ENCODE data around the gene CLIC2.
"Not testable (repeated sequence)": the region's sequence is repeated elsewhere in the genome, so short reads cannot be mapped to it uniquely, and the experiment has no call there.

The CLIC2 gene

GRCh38 chrX:155334486-155335336 lies at the start of gene CLIC2:
TSS of gene CLIC2 (minus strand) at chrX:155334614. CDS start at chrX:155334427, 187 bp downstream.
- in situ Hi-C loops (cut with MboI; ENCODE audit: low sequenced_read_pairs), result no loop called here

- in situ Hi-C loops (cut with MboI; ENCODE audit: low sequenced_read_pairs), result not testable (repeated sequence)
These were observed 48.1 kb upstream of the CLIC2 start for GRCh38 chrX:155382529-155382967.

- in situ Hi-C loops (cut with MboI; ENCODE audit: low sequenced_read_pairs), result not testable (repeated sequence)
These were observed 47.6 kb upstream of the CLIC2 start, which contains the start of gene F8A2 for GRCh38 chrX:155381843-155382528. TSS of gene F8A2 (plus strand) at chrX:155382095. CDS start at chrX:155382115, 20 bp downstream.

DNA sequence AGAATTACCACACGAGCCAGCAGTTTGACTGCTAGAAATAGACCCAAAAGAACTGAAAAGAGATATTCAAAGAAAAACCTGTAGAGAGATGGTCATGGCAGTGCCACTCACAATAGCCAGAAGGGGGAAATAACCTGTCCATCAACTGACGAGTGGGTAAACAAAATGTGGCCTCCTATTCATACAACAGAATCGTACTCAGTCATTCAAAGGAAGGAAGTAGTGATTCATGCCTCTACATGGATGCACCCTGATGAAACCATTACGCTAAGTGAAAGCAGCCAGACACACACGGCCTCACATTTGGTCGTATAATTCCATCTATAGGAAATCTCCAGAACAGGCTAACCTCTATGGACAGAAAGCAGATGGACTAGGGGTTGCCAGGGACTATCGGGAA lies 45.4 kb upstream of the CLIC2 start:
- in situ Hi-C loops (cut with MboI; ENCODE audit: low sequenced_read_pairs), result not testable (repeated sequence)

DNA sequence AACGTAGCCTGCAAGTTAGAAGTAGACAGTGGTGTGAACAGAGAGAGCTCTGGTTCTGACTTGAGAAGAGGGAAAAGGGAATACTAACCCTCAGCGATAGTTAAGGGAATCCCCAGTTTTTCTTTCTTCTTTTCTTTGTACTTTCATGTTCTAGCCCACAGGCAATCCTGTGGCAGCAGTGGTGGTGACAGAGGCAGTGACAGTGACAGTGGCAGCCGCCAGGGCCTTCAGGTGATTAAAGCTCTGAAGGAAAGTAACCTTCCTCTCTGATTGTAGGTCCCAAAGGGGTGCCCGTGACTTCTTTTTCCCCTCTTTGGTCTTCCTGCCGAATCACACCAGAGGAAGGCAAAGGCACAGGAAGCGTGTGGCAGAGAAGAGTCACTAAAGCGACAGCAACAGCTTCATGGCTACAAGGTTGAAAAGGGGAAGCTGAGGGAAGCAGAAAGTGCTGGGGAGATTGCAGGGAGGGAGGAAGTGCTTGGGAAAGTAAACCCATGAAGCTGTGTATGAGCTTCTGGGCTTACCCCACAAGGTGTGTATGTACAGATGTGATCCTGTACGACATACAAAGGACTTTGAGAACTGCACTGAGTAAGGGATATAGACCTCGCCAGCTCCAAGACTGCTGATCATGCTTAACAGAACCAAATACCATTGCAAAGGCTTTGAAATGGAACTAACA lies 39.5 kb upstream of the CLIC2 start:
- in situ Hi-C loops (cut with MboI; ENCODE audit: low sequenced_read_pairs), result not testable (repeated sequence)

- in situ Hi-C loops (cut with MboI; ENCODE audit: low sequenced_read_pairs), result not testable (repeated sequence)
These were observed 29.3 kb upstream of the CLIC2 start for GRCh38 chrX:155363712-155364111.

DNA sequence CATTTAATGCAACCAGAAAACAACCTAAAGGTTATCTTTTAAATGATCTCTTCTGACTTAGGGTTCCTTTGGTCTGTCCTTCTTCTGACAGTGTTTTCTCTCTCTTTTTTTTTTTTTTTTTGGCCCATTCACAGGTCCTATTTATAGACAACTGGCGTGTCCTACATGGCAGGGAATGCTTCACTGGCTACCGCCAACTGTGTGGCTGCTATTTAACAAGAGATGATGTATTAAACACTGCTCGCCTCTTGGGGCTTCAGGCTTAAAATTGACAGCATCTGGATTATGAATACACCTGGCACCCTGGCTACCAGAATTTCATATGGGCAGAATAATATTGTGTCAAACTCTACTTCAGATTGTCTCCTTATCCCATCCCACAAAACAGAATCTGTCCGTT lies 15.0 kb upstream of the CLIC2 start:
- in situ Hi-C loops (cut with MboI; ENCODE audit: low sequenced_read_pairs), result not testable (repeated sequence)

DNA sequence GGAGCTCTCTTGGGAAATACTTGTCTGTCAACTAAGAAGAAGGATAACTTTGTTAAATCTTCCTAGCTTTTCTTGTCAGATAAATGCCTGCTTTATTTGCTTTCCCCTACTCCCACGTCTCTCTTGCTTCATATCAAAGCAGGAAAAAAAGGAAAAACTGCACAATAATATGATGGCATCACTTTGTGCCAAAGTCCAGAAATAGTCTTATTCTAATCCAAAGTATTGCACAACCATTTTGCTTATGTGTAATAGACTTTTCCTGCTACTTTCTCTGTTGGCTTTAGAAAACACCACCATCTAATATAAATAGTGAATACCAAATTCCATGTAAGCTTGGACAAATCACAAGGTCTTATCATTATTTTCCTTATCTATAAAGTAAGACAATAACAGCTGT lies 11.3 kb upstream of the CLIC2 start:
- in situ Hi-C loops (cut with MboI; ENCODE audit: low sequenced_read_pairs), result not testable (repeated sequence)

GRCh38 chrX:155335337-155335712 lies 911 bp upstream of the CLIC2 start:
- in situ Hi-C loops (cut with MboI; ENCODE audit: low sequenced_read_pairs), result not testable (repeated sequence)

GRCh38 chrX:155333544-155334100 lies 792 bp downstream of the CLIC2 start:
- in situ Hi-C loops (cut with MboI; ENCODE audit: low sequenced_read_pairs), result no loop called here

DNA sequence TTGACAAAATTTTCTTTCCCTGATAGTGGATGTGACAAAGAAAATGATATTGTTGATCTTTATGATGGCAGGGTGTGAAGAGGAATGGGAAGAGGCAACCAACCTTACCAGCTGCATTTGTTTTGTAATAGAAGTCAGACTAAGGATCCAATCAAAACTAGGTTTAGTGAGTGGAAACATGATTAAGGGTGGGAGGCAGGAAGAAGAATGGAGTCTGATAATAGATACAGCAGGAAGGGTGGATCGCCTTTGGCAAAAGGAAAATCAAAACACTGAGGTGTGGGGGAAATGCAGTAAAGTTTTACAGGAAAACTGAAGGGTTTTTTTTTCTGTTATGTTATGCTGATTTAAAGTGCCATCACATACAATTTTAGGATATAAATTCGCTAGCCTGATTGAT lies 3.4 kb downstream of the CLIC2 start:
- in situ Hi-C loops (cut with MboI; ENCODE audit: low sequenced_read_pairs), result no loop called here

GRCh38 chrX:155329293-155329692 lies 5.1 kb downstream of the CLIC2 start:
- in situ Hi-C loops (cut with MboI; ENCODE audit: low sequenced_read_pairs), result no loop called here

- in situ Hi-C loops (cut with MboI; ENCODE audit: low sequenced_read_pairs), result no loop called here
These were observed 7.8 kb downstream of the CLIC2 start for GRCh38 chrX:155326610-155327009.

- in situ Hi-C loops (cut with MboI; ENCODE audit: low sequenced_read_pairs), result no loop called here
These were observed 20.2 kb downstream of the CLIC2 start for GRCh38 chrX:155314260-155314659.

- in situ Hi-C loops (cut with MboI; ENCODE audit: low sequenced_read_pairs), result no loop called here
These were observed 20.6 kb downstream of the CLIC2 start for GRCh38 chrX:155313766-155314165.

DNA sequence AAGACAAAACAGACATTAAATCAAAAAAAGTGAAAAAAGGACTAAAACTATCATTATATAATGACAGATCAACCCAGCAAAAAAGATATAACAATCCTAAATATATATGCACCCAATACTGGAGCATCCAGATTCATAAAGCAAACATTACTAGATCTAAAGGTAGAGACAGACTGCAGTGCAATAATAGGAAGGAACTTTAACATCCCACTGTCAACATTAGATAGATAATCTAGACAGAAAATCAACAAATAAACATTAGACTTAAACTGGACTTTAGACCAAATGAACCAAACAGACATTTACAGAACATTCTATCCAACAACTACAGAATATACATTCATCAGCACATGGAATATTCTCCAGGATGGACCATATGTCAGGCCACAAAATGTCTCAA lies 40.6 kb downstream of the CLIC2 start:
- in situ Hi-C loops (cut with MboI; ENCODE audit: low sequenced_read_pairs), result no loop called here

DNA sequence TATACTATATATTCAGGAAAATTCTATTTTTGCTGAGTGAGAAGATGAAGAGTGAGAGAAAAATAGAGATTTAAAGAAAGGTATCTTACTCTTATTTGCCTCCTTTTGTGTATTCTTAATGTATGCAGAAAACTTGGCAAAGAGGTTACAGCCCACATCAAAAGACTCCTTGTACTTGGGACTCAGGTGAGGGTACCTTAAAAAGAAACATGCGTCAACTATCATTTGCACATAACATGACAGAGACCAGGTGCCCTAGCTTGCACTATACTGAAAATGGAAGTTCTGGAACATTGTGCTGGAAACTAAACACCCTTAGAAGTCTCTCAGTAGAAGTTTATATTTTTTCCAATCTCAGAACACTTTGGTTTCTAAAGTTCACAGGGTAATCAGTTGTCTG lies 54.5 kb downstream of the CLIC2 start:
- in situ Hi-C loops (cut with MboI; ENCODE audit: low sequenced_read_pairs), result no loop called here

GRCh38 chrX:155270969-155271368 lies 63.4 kb downstream of the CLIC2 start:
- in situ Hi-C loops (cut with MboI; ENCODE audit: low sequenced_read_pairs), result no loop called here

DNA sequence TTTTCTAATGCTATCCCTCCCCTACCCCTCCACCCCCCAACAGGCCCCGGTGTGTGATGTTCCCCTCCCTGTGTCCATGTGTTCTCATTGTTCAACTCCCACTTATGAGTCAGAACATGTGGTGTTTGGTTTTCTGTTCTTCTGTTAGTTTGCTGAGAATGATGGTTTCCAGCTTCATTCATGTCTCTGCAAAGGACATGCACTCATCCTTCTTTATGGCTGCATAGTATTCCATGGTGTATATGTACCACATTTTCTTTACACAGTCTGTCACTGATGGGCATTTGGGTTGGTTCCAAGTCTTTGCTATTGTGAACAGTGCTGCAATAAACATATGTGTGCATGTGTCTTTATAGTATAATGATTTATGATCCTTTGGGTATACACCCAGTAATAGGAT lies 66.4 kb downstream of the CLIC2 start:
- in situ Hi-C loops (cut with MboI; ENCODE audit: low sequenced_read_pairs), result not testable (repeated sequence)

DNA sequence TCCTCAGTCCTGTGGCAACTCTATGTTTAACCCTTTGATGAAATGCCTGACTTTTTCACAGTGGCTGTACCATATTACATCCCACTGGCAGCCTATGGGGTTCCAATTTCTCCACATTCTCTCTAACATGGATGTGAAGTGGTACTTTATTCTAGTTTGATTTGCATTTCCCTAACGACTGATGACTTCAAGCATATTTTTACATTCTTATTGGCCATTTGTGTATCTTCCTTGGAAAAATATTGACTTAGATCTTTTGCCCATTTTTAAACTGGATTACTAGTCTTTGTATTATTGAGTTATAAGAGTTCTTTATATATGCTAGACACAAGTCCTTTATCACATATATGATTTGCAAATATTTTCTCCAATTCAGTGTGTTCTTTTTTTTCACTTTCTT lies 68.0 kb downstream of the CLIC2 start:
- in situ Hi-C loops (cut with MboI; ENCODE audit: low sequenced_read_pairs), result no loop called here
